GM19463 (cell line): ENCODE measurements around the gene IGSF9B.

ENCODE experiments used
- ATAC-seq: cut with Tn5 transposase; IDR thresholded peaks from one replicate; pipeline ENCODE4 v1.9.1; 2021; ENCODE audit warnings: mild to moderate bottlenecking, moderate library complexity; ENCODE audit not compliant: unreplicated experiment

The IGSF9B gene

DNA sequence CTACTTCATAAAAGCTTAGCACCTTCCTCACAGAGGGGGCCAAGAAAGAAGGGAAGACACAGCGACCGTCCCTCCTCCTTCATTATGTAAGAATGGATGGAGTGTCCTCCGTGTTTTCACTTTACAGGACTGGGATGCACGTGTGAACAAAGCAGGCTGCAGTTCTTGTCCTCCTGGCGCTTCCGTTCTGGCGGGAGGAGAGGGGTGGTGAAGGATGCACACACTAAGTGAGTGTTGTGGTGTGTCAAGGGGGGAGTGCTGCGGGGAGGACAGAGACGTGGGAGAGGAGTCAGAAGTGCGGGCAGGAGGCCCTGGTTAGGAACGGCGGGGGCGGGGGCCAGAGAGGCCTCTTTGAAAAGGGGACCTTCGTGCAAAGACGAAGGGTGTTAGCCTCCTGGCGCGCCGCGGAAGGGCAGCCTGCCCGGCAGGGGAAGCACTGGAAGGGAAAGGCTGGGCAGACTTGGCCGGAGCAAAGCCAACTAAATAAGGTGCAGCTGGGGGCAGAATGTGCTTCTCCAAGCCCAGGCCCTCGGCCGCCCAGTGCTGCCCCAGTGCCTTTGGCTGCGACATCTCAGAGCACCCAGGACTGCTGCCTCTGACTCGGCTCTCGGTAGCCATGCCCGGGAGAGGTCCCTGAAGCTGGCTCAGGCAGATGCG lies 27.0 kb upstream of the IGSF9B start:
- ATAC-seq: no peak

DNA sequence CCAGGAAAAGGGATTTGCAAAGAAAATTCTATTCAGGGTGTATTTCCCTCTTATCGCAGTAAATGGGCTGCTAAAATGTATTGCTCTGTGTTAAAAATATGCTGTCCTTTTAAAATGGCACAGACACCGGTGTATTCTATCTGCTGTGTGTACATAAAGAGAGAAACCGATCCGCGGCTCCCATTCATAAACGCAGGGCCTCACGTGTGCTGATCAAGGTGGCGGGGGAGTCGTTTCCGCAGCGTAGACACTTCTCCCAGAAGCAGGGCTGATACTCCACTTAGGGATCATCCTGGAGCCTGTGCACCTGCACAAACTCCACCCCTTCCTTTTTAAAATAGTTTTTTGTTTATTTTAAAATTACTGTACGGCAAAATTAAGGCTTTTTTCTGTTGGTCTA lies 26.1 kb upstream of the IGSF9B start:
- ATAC-seq: no peak

DNA sequence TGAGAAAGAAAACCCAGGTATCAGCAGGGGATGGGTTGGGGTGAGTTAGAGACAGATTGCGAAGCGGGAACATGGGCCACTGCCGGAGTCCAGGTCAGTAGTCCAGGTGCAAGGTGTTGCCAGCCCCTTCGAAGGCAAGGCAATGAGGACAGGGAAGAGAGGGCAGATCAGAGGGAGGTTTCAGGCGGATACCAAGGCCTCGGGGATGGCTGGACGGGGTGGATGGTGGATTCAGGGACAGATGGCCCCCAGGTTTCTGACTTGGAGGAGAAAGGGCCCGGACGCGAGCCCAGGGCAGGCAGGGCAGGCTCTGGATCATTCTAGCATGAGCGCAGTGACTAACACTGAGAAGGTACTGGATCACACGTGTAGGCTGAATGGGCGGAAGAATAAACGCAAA lies 25.4 kb upstream of the IGSF9B start:
- no peak for ATAC-seq

DNA sequence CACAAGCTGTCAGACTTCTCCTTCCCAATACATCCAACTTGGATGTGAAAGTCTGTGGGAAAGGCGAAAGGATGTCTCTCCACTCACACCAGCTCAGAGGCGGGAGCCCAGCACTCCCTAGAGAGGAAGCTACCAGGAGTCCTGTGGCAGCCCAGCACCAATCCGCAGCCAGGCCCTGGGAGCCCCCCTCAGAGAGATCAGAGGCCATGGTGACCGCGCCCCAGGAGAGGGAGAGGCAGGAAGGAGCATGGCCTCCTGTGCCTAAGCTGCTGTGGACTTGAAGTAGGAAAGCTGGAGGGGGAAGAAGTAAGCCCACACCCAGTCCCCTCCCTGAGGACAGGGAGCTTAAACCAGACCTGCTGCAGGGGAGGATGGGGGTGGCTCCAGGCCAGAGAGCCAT lies 24.4 kb upstream of the IGSF9B start:
- ATAC-seq: no peak

DNA sequence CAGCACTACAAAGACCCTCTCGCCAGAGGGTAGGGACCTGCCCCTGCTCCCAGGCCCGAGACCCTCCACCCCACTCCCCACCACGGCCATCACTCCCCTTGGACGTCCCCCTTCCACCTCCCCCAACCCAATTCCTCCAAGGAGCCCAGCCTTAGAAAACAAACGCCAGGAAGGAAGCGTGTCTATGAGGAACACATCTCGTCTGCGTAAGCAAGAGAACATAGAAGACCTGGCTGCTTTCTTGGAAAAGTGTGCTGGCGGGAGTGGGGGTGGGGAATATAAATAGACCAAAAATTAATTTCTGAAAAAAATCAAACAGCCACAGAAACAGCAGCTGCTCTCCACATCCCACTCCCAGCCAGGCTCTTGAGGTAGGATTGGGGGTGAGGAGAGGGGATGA lies 23.9 kb upstream of the IGSF9B start:
- no peak for ATAC-seq

DNA sequence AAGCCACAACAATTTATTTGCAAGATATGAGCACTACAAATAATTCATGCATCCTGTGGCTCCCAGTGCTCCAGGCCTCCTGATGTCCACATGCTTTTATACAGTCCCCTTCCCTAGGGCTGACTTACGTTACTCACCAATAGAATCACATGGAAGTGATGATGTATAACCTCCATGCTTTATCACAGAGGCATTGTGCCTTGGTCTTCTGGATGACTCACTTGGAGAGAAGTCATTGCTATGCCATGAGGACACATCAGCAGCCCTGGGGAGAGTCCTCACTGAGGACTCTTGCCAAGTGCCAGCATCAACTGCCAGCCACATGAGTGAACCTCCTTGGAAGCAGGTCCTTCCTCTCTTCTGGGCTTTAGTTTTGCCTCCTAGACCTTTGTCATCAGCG lies 22.0 kb upstream of the IGSF9B start:
- ATAC-seq: no peak

DNA sequence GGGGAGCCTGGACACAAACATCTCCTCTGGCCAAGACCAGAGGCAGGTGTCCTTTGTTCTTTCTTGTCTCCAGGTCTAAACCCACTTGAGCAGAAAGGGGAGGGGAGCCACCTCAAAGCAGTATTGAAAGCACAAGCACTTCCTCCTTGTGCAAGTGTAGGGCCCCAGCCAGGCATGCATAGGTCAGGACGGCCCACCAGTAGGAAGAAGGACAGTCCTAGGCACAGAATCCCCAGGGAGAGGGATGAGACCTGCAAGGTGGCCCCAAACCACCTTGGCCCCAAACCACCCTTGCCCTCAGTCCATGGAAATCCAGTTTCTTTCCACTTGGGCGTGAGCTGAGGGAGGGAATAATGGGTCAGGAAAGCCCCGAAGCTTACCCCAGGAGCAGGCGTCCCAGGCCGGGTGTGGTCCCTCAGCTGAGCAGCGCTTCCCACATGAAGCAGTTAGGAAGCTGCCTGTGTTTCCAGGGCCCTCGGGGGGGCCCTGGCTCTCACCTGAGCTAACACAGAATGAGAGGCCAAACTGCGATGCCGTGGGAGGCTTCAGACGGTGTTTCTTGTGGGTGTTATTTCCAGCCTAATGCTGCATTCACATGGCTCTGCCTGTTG lies 20.4 kb upstream of the IGSF9B start:
- peak; percentile 92 for ATAC-seq

DNA sequence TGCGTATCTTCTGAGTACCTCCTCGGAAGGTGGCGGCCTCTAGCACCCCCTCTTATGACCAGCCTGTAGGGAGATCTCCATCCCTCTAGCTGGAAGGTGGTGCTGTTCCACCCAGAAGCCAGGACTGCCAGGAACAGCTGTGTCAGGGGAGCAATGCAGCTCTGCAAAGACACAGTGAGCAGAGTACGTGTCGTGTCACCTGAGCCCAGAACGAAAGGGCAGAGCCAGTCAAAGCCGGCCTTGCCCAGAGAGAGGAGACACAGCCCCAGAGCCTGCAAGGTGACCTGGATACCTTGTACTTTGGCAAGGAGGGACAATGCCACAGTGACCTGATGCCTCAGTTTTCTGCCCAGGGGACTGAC lies 18.7 kb upstream of the IGSF9B start:
- ATAC-seq: no peak

DNA sequence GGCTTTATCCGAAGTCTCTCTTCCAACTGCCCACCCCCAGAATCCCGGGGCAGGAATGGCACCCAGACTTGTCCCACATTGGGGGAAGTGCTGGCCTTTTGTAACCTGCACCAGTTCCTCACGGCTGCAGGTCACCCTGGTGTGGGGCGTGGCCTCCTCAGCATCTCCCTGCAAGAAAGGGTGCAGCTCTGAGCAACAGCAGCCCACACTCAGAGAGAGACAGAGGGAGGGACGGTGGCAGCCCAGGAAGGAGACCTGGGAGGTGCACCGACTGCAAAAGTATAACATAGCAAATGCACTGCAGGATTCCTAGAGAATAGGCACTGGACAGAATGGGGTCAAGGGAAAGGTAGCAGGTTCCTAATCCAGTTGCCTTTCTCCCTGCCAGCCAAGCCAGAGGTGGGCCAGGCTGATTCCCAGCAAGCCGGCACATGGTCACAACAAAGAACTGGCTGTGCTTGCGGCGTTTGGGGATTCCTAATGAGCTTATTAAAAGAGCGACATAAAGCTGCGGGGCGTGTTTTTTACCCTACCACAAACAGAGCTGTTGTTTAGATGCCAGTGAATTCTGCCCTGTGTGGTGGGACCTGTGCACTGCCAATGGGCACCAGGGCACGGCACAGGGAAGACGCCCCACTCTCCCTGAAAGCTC lies 18.2 kb upstream of the IGSF9B start:
- ATAC-seq: no peak

DNA sequence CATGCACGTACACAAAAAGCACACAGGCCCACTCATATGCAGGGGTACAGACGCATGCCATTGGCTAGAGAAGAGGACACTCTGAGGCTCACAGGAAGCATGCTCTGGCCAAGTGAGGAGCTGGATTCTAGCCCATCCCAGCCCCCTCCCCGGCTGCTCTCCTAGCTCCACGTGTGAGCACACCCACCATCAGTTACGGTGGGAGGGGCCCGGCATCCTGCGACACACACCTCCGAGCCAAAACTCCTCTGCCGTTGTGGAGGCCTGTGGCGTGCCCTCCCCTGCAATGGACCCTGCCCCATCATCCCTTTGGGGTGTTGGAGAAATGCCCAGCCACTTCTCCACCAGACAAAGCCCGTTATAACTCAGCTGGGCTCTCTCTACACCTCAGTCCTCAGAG lies 15.1 kb upstream of the IGSF9B start:
- no peak for ATAC-seq

DNA sequence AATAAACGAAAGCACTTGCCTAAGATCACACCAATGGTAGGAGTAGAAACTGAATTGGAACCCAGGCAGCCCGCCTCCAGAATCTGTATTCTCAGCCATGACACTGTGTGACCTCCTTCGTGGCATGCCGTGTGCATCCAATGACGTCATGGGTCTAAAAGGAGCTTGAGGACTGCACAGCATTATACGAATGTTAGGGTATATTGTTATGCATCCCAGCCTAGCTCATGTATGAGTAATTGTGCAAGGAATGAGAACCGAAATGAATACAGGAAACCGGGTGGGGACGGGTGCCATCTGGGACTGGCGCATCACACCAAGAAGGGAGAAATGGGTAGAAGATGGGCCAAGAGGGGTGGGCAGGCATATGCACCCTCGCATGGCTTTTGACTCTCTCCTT lies 12.3 kb upstream of the IGSF9B start:
- no peak for ATAC-seq

DNA sequence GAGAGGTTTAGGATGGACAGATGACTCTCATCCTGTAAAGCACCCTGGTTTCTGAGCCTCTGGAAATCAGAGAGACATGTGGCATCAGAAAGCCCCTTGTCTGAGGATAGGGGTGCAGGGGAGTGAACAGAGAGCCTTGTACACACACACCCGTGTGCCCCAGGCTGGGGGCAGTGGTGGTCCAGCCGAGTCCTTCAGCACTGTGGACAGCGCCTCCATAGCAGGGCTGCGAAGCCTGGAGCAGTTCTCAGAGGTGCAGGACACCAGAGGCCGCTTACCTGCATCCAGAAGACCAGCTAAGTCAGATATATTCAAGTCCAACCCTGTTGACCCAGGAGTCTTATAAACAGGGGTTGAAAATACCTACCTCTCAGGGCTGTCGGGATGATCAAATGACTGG lies 11.5 kb upstream of the IGSF9B start:
- no peak for ATAC-seq

DNA sequence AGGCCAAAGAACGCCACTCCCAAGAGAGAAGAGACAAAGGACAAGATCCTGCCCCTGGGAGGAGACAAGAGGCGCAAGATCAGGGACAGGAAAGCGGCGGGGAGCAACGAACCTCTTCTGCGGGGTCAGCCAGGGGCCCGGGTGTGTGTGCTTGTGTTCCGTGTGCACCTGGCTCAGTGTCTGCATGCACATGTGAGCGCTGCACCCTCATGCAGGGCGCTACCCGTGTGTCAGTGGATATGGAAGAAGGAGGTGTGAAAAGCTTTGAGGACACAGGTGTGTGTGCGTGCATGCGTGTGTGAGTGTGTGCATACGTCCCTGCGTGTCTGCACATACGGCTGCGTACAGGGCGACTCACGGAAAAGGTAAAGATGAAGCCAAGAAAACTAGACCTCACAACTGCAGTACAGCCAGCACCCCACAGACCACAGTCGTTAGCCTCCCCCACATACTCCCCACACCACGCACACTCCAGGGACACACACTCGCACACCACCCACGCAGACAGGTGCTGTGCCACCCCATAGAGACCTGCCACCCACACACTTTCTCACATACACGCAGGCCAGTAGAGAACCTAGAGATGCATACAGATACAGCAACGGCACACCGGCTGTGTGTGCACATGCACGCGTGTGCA lies 11.0 kb upstream of the IGSF9B start:
- no peak for ATAC-seq

DNA sequence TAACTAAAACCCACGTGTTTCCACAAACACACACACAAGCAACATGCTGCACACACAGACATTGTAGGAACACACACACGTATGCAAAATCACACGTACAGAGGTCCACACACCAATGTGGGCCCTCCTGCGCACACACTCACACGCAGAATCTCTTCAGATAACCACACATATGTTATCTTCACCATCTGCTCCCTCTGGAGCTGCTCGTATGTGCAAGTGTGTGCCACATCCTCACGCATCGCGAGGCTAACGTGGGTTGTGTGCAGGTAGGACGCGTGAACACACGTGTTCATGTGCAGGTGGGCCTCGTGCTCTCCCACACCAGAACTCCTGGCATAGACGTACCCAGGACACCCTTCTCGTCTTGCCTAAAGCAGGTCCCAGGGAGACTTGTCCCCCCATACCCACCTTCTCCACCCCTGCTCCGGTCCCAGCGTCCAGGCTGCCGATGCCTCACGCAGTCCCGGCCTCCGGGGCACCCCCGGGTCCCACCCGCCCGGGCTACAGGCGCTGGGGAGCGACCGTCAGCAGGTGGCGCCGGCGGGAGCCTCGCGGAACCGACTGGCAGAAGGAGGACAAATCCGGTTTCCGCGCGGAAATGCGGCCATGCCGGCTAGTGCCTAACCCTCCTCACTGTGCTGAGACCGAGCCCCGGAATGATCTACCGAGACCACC lies 10.3 kb upstream of the IGSF9B start:
- ATAC-seq: no peak

DNA sequence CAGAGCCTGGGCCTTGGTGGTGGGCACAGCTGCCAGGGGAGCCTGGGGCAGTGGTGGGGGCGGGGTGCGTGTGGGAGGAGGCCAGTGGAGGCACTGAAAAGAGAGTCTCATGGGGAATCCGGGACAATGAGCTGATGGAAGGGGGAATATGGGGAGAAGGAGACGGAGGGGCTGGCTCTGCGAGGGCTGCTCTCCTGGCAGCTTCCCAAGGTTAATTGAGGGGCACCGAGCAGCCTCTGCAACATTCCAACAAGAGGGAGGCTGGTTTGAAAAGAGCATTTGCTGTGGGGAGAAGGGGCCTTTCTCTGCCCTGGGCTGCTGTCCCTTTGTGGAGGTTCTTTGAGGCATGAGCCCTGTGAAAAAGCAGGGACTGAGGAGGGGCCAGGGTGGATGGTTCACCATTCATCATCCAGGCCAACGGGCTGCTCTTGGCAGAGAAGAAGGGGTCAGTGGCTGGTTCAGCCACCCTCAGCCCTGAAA lies 9.4 kb upstream of the IGSF9B start:
- no peak for ATAC-seq

DNA sequence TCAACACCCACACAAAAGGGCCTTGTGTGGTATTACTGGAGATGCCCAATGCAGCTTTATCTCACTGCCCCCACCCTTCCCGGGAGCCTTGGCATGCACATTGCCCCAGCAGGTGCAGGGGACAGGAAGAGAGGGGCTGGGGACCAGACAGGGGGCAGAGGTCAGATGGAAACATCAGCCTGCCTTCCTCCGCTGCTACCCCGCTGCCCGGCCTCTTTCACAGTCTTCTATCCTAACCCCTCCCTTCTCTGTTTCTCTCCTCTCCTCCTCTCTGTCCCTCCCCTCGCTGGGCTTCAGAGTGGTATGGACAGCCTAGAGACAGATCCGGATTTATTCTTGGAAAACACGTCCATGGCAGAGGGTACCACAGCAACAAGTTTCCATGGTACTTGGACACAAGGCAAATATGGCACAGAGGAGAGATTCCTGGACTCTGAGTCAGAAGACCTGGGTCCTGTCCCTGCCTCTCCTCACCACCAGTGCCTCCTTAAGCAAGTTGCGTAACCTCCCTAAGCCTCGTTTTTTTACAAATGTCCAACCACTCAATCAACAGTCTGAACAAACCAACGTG lies 8.3 kb upstream of the IGSF9B start:
- no peak for ATAC-seq

DNA sequence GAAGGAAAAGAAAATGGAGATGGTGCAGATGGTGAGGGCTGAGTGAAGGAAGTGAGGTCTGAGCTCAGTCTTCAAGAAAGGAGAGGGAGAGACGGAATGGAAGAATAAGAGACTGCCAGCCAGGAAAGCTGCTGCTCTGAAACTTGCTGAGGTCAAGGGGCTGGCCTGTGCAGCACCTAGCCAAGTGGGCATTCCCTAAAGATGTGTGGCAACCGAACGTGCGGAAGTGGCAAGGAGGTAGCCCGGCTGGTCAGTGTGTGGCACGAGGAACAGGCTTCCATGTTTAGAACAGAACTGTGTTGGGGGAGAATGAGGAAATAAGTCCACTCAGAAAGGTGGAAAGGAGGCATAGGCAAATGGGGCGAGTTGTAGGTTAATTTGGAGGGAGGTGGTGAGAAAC lies 7.6 kb upstream of the IGSF9B start:
- ATAC-seq: no peak

DNA sequence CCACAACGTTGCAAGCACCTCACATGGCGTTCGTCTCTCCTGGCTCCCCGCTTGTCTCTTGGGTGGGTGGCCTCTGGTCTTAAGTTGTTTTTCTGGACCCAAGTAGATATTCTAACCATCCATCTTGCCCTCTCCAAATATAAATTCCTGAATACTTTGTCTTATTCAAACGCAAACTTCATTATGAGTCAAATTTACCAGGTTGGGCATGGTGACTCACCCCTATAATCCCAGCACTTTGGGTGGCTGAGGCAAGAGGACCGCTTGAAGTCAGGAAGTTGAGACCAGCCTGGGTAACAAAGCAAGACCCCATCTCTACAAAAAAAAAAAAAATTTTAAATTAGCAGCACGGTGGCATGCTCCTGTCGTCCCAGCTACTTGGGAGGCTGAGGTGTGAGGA lies 5.1 kb upstream of the IGSF9B start:
- no peak for ATAC-seq

DNA sequence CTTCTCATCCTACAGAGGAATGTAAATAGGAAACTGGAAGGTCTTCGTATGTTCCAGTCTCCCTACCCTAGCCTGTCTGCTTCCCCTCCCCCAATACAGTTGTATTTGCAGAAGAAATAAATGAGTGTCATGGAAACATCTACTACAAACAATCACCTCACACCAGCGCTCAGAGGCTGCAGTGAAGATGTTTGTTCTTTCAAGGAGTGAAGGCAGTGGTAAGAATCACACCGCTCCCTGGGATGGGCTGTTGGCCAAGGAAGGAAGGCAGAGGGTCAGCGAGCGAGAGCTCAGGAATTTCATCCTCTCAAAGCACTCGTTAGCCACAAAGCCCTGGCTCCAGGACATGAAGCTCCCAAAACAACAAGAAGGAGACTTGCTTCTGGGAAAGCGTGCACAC lies 1.1 kb upstream of the IGSF9B start:
- no peak for ATAC-seq

DNA sequence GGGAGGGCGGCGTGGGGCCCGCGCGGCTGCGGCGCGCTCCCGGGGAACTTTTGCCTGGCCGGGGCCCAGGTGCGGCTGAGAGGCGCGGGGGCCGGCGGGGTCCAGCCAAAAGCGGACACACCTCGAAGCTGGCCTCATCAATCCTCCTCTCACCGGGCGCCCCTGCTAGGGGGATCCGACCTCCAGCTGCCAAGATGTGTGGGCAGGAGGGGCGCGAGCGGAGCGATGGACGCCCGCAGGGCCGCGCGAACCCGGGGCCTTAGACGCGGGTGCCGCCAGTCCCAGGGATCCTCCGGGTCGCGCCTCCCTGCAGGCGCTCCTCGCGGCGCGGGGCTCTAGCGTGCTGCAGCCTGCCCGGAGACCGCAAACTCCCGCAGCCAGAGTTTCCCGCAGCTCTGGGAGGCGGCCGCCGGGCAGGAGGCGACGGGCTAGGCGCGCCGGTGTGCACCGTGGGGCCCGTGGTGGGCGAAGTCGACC lies 785 bp downstream of the IGSF9B start:
- no peak for ATAC-seq
